Panc1 (cell line): ENCODE results near the gene HOTAIR. TPM values are rescaled to one million over a fixed set of nuclear protein-coding genes. Genes with fewer than 3 reads are reported as not detected.

ENCODE experiments used
- ATAC-seq: fragments of 200-7000 bp; cut with Tn5 transposase; 2 replicates; pipeline ENCODE4 v1.9.1; 2020; ENCODE audit warnings: mild to moderate bottlenecking, moderate library complexity
- BruUV-seq: library from RNA; stranded (reverse); fragments of 400-500 nt; replicated peaks from 2 replicates; lab custom pipeline; 2021; lab: Mats Ljungman, UMichigan
- CTCF ChIA-PET: fragments of 300-600 bp; sonication (Branson Sonifier 250); formaldehyde crosslinking; loops from one replicate; lab custom pipeline; 2022; ENCODE audit warnings: antibody characterized with exemption; lab: Charles Lee
- POLR2A ChIA-PET: fragments of 300-600 bp; sonication (Branson Sonifier 250); formaldehyde crosslinking; loops from one replicate; lab custom pipeline; 2022; ENCODE audit warnings: antibody characterized with exemption; lab: Charles Lee
- DNase-seq: peaks from one replicate; pipeline ENCODE4 v3.0.0-alpha.2; 2010; ENCODE audit warnings: low read depth, low spot score
- H3K27ac ChIP-seq: 2 replicates; pipeline ENCODE4 v1.5.1; 2011; ENCODE audit warnings: mild to moderate bottlenecking, low read length, inconsistent platforms
- H3K27me3 ChIP-seq: fragments of 200-500 bp; sonication (Bioruptor generic); 2 replicates; pipeline ENCODE4 v1.6.0; 2014; ENCODE audit warnings: low read length, inconsistent platforms; ENCODE audit not compliant: control insufficient read depth, insufficient read depth
- H3K36me3 ChIP-seq: fragments of 200-500 bp; sonication (Bioruptor generic); 2 replicates; pipeline ENCODE4 v1.5.1; 2014; ENCODE audit warnings: inconsistent platforms, mild to moderate bottlenecking, low read length, moderate library complexity; ENCODE audit not compliant: control insufficient read depth, insufficient read depth
- H3K4me1 ChIP-seq: 2 replicates; pipeline ENCODE4 v1.5.1; 2011; ENCODE audit warnings: inconsistent platforms, mild to moderate bottlenecking, low read length, moderate library complexity; ENCODE audit not compliant: control insufficient read depth, insufficient read depth
- H3K4me3 ChIP-seq, 2 experiments: 2 replicates each; pipeline ENCODE4 v1.5.1; 2011 to 2012; ENCODE audit warnings: low read depth in 2 of 2, low read length in 2 of 2, mild to moderate bottlenecking in 2 of 2, inconsistent platforms in 1 of 2, moderate library complexity in 1 of 2
- H3K9me3 ChIP-seq: fragments of 200-500 bp; sonication (Bioruptor generic); 2 replicates; pipeline ENCODE4 v1.5.1; 2014; ENCODE audit warnings: low read depth, mild to moderate bottlenecking, inconsistent platforms, low read length, moderate library complexity; ENCODE audit not compliant: control insufficient read depth, insufficient read depth
- CTCF ChIP-seq: fragments of 450-650 bp; IDR thresholded peaks from 2 replicates; pipeline ENCODE4 v1.5.1; 2017; ENCODE audit warnings: mild to moderate bottlenecking
- POLR2AphosphoS5 ChIP-seq: IDR thresholded peaks from 2 replicates; pipeline ENCODE4 v1.6.1; 2012; ENCODE audit warnings: mild to moderate bottlenecking, low read depth, low read length, moderate library complexity
- SIN3A ChIP-seq: IDR thresholded peaks from 2 replicates; pipeline ENCODE4 v1.6.1; 2012; ENCODE audit warnings: low read depth, mild to moderate bottlenecking, low read length, moderate library complexity, borderline replicate concordance; ENCODE audit not compliant: insufficient read depth
- TCF7L2 ChIP-seq: IDR thresholded peaks from 2 replicates; pipeline ENCODE4 v1.6.1; 2011; ENCODE audit warnings: mild to moderate bottlenecking, low read depth, low read length, inconsistent platforms
- in situ Hi-C: cut with HindIII; loops from 2 replicates; pipeline ENCODE4 v1.10.0; 2016; ENCODE audit warnings: low sequenced_read_pairs, low pct_unique_long_range_greater_than_20kb
- intact Hi-C: fragments of 100-400 bp; cut with micrococcal nuclease; formaldehyde crosslinking; loops from one replicate; pipeline ENCODE4 v1.10.0; 2022; ENCODE audit not compliant: unreplicated experiment
- total RNA-seq: library from RNA; stranded (reverse); gene quantifications from one replicate; pipeline ENCODE4 v1.2.1, GENCODE V29; 2021; ENCODE audit not compliant: unreplicated experiment
- TF ChIP-seq, protein P1 (sequence below), 2 experiments: IDR thresholded peaks; 2 replicates each; pipeline ENCODE4 v1.6.1; 2011 to 2012; ENCODE audit warnings: low read depth in 2 of 2, control low read depth in 1 of 2, low read length in 1 of 2, mild to moderate bottlenecking in 1 of 2, moderate library complexity in 1 of 2; ENCODE audit not compliant: insufficient read depth in 1 of 2

The HOTAIR gene
- total RNA-seq, 1 experiment from 2014 or later: 31.7 TPM

- intact Hi-C loops (no loop called here), in situ Hi-C loops (no loop called here)
- TF ChIP-seq TCF7L2 (no peak), SIN3A (0 out of 2 replicates have a peak, but pooled peaks have one; percentile 23), CTCF (no peak), POLR2AphosphoS5 (no peak)
- TF ChIP-seq, protein P1, sequence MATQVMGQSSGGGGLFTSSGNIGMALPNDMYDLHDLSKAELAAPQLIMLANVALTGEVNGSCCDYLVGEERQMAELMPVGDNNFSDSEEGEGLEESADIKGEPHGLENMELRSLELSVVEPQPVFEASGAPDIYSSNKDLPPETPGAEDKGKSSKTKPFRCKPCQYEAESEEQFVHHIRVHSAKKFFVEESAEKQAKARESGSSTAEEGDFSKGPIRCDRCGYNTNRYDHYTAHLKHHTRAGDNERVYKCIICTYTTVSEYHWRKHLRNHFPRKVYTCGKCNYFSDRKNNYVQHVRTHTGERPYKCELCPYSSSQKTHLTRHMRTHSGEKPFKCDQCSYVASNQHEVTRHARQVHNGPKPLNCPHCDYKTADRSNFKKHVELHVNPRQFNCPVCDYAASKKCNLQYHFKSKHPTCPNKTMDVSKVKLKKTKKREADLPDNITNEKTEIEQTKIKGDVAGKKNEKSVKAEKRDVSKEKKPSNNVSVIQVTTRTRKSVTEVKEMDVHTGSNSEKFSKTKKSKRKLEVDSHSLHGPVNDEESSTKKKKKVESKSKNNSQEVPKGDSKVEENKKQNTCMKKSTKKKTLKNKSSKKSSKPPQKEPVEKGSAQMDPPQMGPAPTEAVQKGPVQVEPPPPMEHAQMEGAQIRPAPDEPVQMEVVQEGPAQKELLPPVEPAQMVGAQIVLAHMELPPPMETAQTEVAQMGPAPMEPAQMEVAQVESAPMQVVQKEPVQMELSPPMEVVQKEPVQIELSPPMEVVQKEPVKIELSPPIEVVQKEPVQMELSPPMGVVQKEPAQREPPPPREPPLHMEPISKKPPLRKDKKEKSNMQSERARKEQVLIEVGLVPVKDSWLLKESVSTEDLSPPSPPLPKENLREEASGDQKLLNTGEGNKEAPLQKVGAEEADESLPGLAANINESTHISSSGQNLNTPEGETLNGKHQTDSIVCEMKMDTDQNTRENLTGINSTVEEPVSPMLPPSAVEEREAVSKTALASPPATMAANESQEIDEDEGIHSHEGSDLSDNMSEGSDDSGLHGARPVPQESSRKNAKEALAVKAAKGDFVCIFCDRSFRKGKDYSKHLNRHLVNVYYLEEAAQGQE (IDR thresholded peaks at IDR 0.05; ENCODE audit: insufficient read depth in 1 of 2, low read depth in 2 of 2, low read length in 1 of 2): no peak
- H3K27me3 ChIP-seq: no peaks in the 10 kb centered on the region
- POLR2A ChIA-PET: interaction anchor here (0.7 kb wide), 1 partner anchor 187 kb away, joined by 7 read pairs; no protein-coding TSS in a partner anchor
- DNase-seq (no peak), ATAC-seq (peak; percentile 11)
- H3K36me3 ChIP-seq: peaks cover 3% of the 10 kb centered on the region
- no TSS peak for BruUV-seq
- no peaks in the 10 kb centered on the region for H3K9me3 ChIP-seq
- peaks cover 44% of the 10 kb centered on the region for H3K4me1 ChIP-seq
- H3K4me3 ChIP-seq: peak overlapping the region; percentile 47 to 66
- peak overlapping the region; percentile 99 for H3K27ac ChIP-seq
- CTCF ChIA-PET: interaction anchor here (0.6 to 1.1 kb wide), 2 partner anchors 12 to 196 kb away, joined by 3 to 7 read pairs; no protein-coding TSS in a partner anchor
These were observed 30.2 kb upstream of the HOTAIR start for GRCh38 chr12:54004841-54005530.

GRCh38 chr12:54004063-54004840 lies 29.5 kb upstream of the HOTAIR start:
- BruUV-seq: no TSS peak
- in situ Hi-C loops: no loop called here
- CTCF ChIA-PET: interaction anchor here (0.6 kb wide), 2 partner anchors 12 to 23 kb away, joined by 3 to 4 read pairs; no protein-coding TSS in a partner anchor
- ATAC-seq (no peak), DNase-seq (no peak)
- Histone ChIP-seq H3K27ac (peak overlapping the region; percentile 99), H3K9me3 (no peaks in the 10 kb centered on the region), H3K36me3 (peaks cover 3% of the 10 kb centered on the region), H3K4me1 (peaks cover 44% of the 10 kb centered on the region), H3K27me3 (no peaks in the 10 kb centered on the region), H3K4me3 (peak overlapping the region; percentile 47 to 66)
- intact Hi-C loops: no loop called here
- TF ChIP-seq SIN3A: 0 out of 2 replicates have a peak, but pooled peaks have one; percentile 55
- TF ChIP-seq TCF7L2: no peak
- TF ChIP-seq CTCF: peak; percentile 23; the same call in 1 of the 2 replicates
- TF ChIP-seq POLR2AphosphoS5: peak; percentile 36; the same call in 1 of the 2 replicates
- TF ChIP-seq, protein P1 (IDR thresholded peaks at IDR 0.05; ENCODE audit: insufficient read depth in 1 of 2, low read depth in 2 of 2, low read length in 1 of 2): no peak
- POLR2A ChIA-PET: no interaction called here
